Smooth muscle cell of trachea (primary cell): ENCODE data around the gene COL27A1. TPM values are rescaled to one million over a fixed set of nuclear protein-coding genes. Genes with fewer than 3 reads are reported as not detected.

Source experiments
- total RNA-seq: library from RNA; depleted of rRNA; stranded (reverse); fragments of >200 nt; gene quantifications from 2 replicates; pipeline ENCODE4 v1.2.1, GENCODE V29; 2014

Gene COL27A1
- 3.6 and 8.6 TPM in 2 replicates for total RNA-seq

DNA sequence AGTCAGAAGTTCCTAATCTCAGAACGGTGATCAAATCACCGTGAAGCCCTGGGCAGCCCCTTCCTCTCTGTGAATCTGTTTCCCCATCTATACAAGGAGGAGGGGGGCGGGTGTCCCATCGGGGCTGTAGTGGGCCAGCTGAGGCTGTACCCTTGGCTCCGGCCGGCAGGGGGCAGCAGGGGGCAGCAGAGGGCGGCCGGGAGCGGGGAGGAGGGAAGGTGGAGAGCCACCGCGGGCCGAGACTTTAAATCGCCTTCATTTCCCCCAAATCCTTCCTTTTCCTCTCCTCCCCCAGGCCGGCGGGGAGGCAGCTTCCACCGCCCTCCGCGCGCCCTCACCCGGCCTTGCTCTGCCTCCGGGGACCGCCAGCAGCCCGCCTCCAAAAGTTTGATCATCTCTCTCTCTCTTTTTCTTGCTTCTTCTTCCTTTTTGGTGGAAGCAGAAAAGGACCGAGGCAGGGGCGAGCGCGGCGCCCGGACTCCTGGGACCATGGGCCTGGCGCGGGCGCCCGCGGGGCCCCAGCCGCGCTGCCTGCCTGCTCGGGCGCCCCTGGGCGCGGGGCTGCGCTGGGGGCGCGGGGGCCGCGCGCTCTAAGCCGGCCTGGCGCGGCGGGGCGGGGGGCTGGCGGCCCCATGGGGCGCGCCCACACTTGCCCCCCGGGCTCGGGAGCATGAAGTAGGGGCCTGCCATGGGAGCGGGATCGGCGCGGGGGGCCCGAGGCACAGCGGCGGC is at the start of gene COL27A1:
Gene COL27A1 (plus strand): TSS at position 275 of the 732 bp plus-strand sequence. CDS start 414 bp downstream, at position 689.

DNA sequence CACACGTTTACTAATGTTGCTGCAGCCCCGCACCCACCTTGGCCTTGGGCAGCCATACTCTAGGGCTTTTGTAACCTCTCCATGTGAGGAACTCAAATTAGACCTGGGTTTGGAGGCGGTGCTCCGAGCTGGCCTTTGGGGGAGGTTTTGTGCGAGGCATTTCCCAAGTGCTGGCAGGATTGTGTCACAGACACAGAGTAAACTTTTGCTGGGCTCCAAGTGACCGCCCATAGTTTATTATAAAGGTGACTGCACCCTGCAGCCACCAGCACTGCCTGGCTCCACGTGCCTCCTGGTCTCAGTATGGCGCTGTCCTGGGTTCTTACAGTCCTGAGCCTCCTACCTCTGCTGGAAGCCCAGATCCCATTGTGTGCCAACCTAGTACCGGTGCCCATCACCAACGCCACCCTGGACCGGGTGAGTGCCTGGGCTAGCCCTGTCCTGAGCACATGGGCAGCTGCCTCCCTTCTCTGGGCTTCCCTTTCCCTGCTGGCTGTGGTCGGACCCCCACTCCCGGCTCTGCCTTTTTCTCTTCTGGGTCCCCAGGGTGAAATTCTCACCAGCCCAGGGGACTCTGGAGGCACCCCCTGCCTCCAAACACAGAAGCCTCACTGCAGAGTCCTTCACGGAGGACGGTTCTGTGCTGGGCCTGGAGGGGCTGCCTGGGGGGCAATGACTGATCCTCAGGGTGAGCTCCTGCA is 167.6 kb downstream of the COL27A1 start, which contains the start of gene ORM1:
Gene ORM1 (plus strand): TSS at position 268 of the 701 bp plus-strand sequence. CDS start 36 bp downstream, at position 304.

GRCh38 chr9:114329625-114330022 is 174.3 kb downstream of the COL27A1 start, which contains the start of gene ORM2:
TSS of gene ORM2 (plus strand) at chr9:114329869. CDS start at chr9:114329905, 36 bp downstream.

Other genes starting within 250 kb of the COL27A1 start
- gene AMBP, start 77.2 kb upstream of the COL27A1 start, total RNA-seq = 0.15 and 0.17 TPM in 2 replicates
- under 0.01 TPM in 1 of 2 replicates, not detected in the other for gene KIF12, start 56.2 kb upstream of the COL27A1 start, total RNA-seq
- not detected in 2 replicates for gene ORM1, start 167.6 kb downstream of the COL27A1 start, total RNA-seq
- gene ORM2, start 174.3 kb downstream of the COL27A1 start, total RNA-seq = not detected in 2 replicates
- gene AKNA, start 232.4 kb downstream of the COL27A1 start, total RNA-seq = 8.9 and 10.4 TPM in 2 replicates